HG02973 (cell line): ENCODE data around the gene MFSD2A.
"Not testable (repeated sequence)": the region's sequence is repeated elsewhere in the genome, so short reads cannot be mapped to it uniquely, and the experiment has no call there.

Source experiments
- ATAC-seq: cut with Tn5 transposase; IDR thresholded peaks from one replicate; pipeline ENCODE4 v1.9.1; 2021; ENCODE audit warnings: moderate library complexity; ENCODE audit not compliant: unreplicated experiment

MFSD2A gene

DNA sequence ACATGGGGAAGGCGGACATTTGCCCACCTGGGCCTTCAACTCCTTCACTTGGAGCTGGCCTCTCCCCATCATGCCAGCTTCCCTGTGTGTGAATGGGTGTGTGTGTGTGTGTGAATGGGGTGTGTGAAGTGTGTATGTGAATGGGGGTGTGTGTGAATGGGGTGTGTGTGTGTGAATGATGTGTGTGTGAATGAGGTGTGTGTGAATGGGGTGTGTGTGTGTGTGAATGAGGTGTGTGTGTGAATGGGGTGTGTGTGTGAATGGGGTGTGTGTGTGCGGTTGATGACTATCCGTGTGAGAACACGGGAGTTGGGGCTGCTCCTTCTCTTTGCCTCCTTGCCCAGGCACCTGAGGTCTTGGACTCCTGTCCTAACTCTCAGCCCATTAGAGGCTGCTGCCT, 9.6 kb downstream of the MFSD2A start:
- no peak for ATAC-seq

GRCh38 chr1:39965044-39965443, 10.1 kb downstream of the MFSD2A start:
- ATAC-seq: no peak

- ATAC-seq: no peak
Observed at GRCh38 chr1:39969048-39969447, 14.1 kb downstream of the MFSD2A start.

GRCh38 chr1:39969531-39970270, 14.8 kb downstream of the MFSD2A start:
- no peak for ATAC-seq

DNA sequence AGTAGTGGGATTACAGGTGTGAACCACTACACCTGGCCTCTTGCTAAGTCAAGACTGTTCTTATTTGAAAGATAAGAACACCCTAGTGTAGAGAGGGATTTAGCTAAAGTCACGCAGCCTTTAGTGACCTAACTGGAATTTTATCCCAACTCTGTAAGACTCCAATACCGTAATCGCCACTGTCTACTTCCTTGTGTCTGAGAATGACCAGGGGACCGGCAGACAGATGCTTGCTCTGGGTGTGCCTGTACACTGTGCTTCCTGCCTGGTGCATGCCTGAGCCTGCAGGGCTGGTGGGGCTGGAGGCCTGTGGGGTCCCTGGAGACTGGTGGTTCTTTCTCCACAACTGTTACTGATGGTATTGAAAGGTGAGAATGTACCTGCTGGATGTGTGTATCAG, 15.3 kb downstream of the MFSD2A start:
- no peak for ATAC-seq

- no peak for ATAC-seq
Observed at GRCh38 chr1:39971138-39971537, 16.2 kb downstream of the MFSD2A start.

DNA sequence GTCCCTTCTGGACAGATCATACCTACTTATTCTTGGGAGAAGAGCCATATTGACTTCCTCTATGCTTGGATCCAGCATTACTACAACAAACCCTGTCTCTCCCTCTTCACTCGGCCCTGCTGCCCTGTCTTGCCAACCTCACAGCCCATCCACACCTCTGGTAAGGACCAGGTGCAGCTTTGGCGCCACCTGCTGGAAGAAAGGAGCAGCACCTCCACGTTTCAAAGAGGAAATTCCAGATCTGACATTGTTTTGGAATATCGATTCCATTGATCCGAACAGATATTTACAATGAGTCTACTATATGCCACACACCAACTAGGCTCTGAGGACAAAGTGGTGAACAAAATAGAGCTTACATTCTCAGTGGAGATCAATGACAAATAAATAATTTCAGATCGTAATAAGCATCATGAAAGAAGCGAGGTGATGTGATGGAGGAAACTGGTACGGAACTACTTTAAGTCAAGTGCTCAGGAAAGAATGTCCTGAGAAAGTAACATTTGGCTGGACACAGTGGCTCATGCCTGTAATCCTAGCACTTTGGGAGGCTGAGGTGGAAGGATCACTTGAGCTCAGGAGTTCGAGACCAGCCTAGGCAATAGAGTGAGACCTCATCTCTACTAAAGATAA, 18.7 kb downstream of the MFSD2A start:
- no peak for ATAC-seq

- ATAC-seq: no peak
Observed at GRCh38 chr1:39976732-39977131, 21.8 kb downstream of the MFSD2A start.

- no peak for ATAC-seq
Observed at GRCh38 chr1:39977202-39977601, 22.3 kb downstream of the MFSD2A start.

GRCh38 chr1:39979654-39980053, 24.7 kb downstream of the MFSD2A start:
- no peak for ATAC-seq

GRCh38 chr1:39980555-39981313, 25.8 kb downstream of the MFSD2A start:
- no peak for ATAC-seq

- ATAC-seq: no peak
Observed at GRCh38 chr1:39981385-39981784, 26.4 kb downstream of the MFSD2A start.

DNA sequence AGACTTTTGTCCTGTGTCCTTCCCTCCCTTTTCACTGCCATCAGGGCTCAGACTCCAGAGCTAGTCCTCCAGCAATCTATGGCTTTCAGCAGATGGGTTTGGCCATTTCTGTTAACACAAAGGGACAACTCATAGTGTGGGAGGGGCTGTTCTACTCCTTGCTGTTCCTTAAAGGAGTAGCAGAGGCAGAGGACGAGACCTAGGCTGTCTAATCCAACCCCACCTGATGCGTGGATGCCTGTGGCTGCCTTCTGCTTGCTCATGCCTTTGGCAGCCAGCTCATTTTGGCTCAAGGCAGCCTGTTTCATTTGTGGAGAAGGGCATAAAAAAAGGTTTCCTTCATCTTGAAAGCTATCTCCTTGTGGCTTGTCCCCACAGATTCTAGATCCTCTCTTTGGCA, 27.0 kb downstream of the MFSD2A start:
- no peak for ATAC-seq

- not testable (repeated sequence) for ATAC-seq
Observed at GRCh38 chr1:39984480-39984879, 29.5 kb downstream of the MFSD2A start.

- ATAC-seq: no peak
Observed at GRCh38 chr1:39984951-39985350, 30.0 kb downstream of the MFSD2A start.

DNA sequence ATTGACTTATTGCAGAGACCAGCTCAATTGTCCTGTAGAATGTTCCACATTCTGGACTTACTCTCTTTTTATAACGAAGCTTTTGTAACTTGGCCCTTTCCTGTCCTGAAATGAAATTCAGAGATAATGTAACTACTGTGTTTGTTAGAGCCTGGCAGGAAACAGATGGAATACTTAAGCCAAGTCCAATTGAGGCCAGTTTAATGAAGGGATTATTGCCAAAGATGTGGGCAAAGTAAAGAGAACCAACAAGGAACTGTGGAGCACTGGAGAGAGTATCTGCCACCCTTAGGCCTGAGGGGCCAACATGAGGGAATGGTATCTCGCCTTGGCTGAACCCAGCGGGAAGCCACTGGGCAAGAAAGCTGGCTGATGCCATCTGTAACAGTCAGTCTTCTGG, 32.9 kb downstream of the MFSD2A start:
- ATAC-seq: no peak

GRCh38 chr1:39988618-39989343, 33.8 kb downstream of the MFSD2A start:
- ATAC-seq: no peak

DNA sequence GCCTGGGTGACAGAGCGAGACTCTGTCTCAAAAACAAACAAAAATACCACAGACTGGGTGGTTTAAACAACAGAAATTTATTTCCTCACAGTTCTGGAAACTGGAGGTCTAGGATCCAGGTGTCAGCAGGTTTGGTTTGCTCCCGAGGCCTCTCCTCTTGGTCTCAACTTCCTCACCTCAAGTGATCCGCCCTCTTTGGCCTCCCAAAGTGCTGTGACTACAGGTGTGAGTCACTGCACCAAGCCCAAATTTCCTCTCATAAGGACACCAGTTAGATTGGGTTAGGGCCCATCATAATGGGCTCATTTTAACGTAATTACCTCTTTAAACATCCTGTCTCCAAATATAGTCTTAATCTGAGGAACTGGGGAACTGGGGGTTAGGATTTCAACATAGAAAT, 35.5 kb downstream of the MFSD2A start:
- no peak for ATAC-seq

- ATAC-seq: no peak
Observed at GRCh38 chr1:39992234-39992633, 37.3 kb downstream of the MFSD2A start.

- no peak for ATAC-seq
Observed at GRCh38 chr1:39992888-39993287, 37.9 kb downstream of the MFSD2A start.

- peak; percentile 73 for ATAC-seq
Observed at GRCh38 chr1:39995973-39996393, 41.0 kb downstream of the MFSD2A start.
